Tibial nerve (tissue), 4 donors: ENCODE data around the gene AMOT. TPM values are rescaled to one million over a fixed set of nuclear protein-coding genes. Genes with fewer than 3 reads are reported as not detected.

Experiments used
- DNase-seq, 2 donors: peaks; one replicate each; pipeline ENCODE4 v3.0.0-alpha.2; 2019; ENCODE audit warnings: low spot score in 2 of 2
- H3K27ac ChIP-seq, 4 donors: fragments of 200-600 bp; sonication (generic) in 3 of 4; one replicate each; pipeline ENCODE4 v1.5.1; 2017 to 2019; ENCODE audit warnings: mild to moderate bottlenecking in 1 of 4
- H3K27me3 ChIP-seq, 2 donors: fragments of 200-600 bp; sonication (generic) in 1 of 2; one replicate each; pipeline versions ENCODE4 v1.5.1 to v1.6.0; 2017 to 2019
- H3K36me3 ChIP-seq, 3 donors: fragments of 200-600 bp; sonication (generic); one replicate each; pipeline ENCODE4 v1.5.1; 2018 to 2019
- H3K4me1 ChIP-seq, 4 donors: fragments of 200-600 bp; sonication (generic) in 3 of 4; one replicate each; pipeline ENCODE4 v1.5.1; 2017 to 2019
- H3K4me3 ChIP-seq, 4 donors: fragments of 200-600 bp; sonication (generic) in 3 of 4; one replicate each; pipeline ENCODE4 v1.5.1; 2017 to 2019; ENCODE audit warnings: mild to moderate bottlenecking in 1 of 4, moderate library complexity in 1 of 4
- H3K9me3 ChIP-seq, 4 donors: fragments of 200-600 bp; sonication (generic) in 3 of 4; one replicate each; pipeline ENCODE4 v1.5.1; 2017 to 2019
- EP300 ChIP-seq, 2 donors: sonication (generic); formaldehyde crosslinking; IDR thresholded peaks; one replicate each; pipeline ENCODE4 v1.6.1; 2017; ENCODE audit warnings: antibody characterized with exemption in 2 of 2, mild to moderate bottlenecking in 1 of 2
- POLR2A ChIP-seq, 2 donors: fragments of 450-650 bp; IDR thresholded peaks; one replicate each; pipeline ENCODE4 v1.6.1; 2017; ENCODE audit warnings: antibody characterized with exemption in 2 of 2, mild to moderate bottlenecking in 2 of 2, moderate library complexity in 2 of 2
- WGBS, 2 donors: methylation state at CpG; one replicate each; pipeline ENCODE4 v1.1.5; 2018; 5-methylcytosine and 5-hydroxymethylcytosine counted together
- total RNA-seq, 4 donors: library from RNA; depleted of rRNA; stranded (reverse); fragments of >200 nt; gene quantifications; one replicate each; pipeline ENCODE4 v1.1.0, GENCODE V29; 2016
- TF ChIP-seq, protein P1 (sequence below), 5 experiments: fragments of 200-600 bp in 3 of 5; fragments of 450-650 bp in 2 of 5; sonication (generic) in 3 of 5; IDR thresholded peaks; one replicate each; pipeline ENCODE4 v1.5.1; 2016 to 2019; ENCODE audit warnings: antibody characterized with exemption in 5 of 5, mild to moderate bottlenecking in 3 of 5, moderate library complexity in 2 of 5

Gene AMOT
- total RNA-seq, 4 donors from 2014 or later, result 22.0 to 41.2 (median 23.0) TPM

DNA sequence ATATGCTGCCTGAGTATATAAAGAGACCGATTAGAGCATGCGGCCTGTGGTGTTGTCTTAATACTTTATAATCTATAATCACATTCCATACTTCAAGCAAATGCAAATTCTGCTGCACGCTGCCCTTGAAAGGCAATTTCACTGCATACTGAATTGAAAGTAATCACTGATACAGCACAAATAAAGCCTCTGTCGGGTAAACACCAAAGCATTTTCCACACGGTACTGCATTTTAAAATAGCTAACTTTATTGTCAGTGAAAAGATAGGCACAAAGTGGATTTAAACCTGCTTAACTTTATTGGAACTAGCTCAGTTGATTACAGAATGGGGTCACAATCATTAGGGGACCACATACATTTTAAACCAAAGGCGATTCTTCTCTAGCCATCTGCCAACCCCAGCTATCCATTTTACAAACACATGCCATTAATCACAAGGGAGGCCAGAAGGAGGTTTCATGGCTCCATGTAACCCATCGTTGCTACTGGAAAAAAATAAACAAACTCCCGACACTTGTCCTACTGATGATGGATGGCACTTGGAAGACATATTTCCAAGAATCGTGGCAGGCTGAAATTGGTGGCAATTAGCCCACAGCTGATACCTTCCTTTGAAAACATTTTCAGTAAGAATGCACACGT is 65.9 kb downstream of the AMOT start:
- Histone ChIP-seq H3K9me3 (no peaks in the 10 kb centered on the region), H3K27me3 (peaks cover 0 to 12% of the 10 kb centered on the region in 2 donors), H3K4me3 (no peak overlapping the region), H3K36me3 (peaks cover 0 to 24% (median 0%) of the 10 kb centered on the region in 3 donors), H3K4me1 (no peaks in the 10 kb centered on the region), H3K27ac (no peak overlapping the region)
- TF ChIP-seq, protein P1, sequence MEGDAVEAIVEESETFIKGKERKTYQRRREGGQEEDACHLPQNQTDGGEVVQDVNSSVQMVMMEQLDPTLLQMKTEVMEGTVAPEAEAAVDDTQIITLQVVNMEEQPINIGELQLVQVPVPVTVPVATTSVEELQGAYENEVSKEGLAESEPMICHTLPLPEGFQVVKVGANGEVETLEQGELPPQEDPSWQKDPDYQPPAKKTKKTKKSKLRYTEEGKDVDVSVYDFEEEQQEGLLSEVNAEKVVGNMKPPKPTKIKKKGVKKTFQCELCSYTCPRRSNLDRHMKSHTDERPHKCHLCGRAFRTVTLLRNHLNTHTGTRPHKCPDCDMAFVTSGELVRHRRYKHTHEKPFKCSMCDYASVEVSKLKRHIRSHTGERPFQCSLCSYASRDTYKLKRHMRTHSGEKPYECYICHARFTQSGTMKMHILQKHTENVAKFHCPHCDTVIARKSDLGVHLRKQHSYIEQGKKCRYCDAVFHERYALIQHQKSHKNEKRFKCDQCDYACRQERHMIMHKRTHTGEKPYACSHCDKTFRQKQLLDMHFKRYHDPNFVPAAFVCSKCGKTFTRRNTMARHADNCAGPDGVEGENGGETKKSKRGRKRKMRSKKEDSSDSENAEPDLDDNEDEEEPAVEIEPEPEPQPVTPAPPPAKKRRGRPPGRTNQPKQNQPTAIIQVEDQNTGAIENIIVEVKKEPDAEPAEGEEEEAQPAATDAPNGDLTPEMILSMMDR (IDR thresholded peaks at IDR 0.05), result no peak
- TF ChIP-seq EP300 (IDR thresholded peaks at IDR 0.05) (no peak), POLR2A (IDR thresholded peaks at IDR 0.05) (no peak)
- WGBS, 2 donors, result 77 to 88% methylated on average over 8 to 10 of the region's 10 CpGs
- no peak for DNase-seq

DNA sequence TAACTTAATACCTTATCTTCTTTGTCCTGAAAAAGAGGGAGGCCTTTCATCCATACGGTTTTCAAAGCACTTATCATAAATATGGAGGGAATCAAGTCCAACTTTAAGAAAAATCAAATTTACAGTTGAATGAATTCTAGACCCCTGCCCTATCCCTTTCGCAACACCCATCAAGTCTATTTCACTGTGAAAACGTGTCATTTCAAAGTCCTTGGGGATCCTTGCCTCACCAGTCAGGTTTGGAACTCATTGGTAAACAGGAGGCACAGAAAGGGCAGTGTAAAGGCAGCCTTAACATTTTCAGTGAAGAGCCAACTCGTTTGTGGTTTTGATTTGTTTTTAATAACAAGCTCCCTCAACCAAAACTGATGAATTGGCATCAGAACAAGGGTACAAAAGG is 66.5 kb downstream of the AMOT start:
- Histone ChIP-seq H3K4me3 (no peak overlapping the region), H3K27me3 (peaks cover 0 to 12% of the 10 kb centered on the region in 2 donors), H3K4me1 (no peaks in the 10 kb centered on the region), H3K9me3 (no peaks in the 10 kb centered on the region), H3K36me3 (peaks cover 0 to 18% (median 0%) of the 10 kb centered on the region in 3 donors), H3K27ac (no peak overlapping the region)
- no peak for DNase-seq
- WGBS, 2 donors, result 59 to 86% methylated on average over 4 of the region's 4 CpGs
- TF ChIP-seq EP300 (IDR thresholded peaks at IDR 0.05), result no peak
- TF ChIP-seq POLR2A (IDR thresholded peaks at IDR 0.05), result no peak
- TF ChIP-seq, protein P1 (IDR thresholded peaks at IDR 0.05), result no peak

DNA sequence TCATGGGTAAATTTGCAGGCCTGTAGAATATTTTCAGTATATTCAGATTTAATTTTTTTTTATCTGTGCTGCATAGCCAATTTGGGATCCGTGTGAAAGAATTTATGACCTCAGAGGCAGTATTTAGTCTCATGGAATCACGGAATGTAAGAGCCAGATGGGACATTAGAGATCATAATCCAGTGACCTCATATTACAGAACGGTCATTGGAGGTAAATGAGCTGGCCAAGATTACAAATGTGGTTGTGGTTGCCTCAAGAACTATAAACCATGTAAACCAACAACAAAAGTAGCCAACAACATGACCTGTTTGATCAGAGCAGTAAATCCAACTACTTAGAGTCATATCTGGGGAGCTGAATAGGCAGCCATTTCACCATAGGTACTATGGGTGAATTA is 71.6 kb downstream of the AMOT start:
- no peak for DNase-seq

DNA sequence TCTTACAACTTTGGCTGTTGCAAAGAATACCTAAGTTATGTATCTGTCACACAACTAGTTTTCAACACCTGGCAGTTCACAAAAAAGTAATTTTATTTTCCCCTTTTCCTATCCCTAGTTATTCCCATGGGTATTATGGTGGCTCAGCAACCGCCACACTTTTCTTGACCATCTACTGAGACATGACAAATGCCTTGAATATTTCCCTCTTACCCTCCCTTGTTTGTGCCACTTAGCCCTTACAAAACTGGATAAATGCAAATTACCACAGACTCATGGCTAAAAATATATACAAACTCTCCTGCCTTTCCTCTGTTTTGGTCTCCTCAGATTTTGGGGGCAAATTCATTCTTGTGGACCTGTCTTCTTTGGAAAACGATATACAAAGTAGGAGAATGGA is 72.1 kb downstream of the AMOT start:
- Histone ChIP-seq H3K4me3 (no peak overlapping the region), H3K27me3 (no peaks in the 10 kb centered on the region), H3K27ac (no peak overlapping the region), H3K9me3 (no peaks in the 10 kb centered on the region), H3K36me3 (no peaks in the 10 kb centered on the region), H3K4me1 (no peaks in the 10 kb centered on the region)
- DNase-seq, result no peak
- TF ChIP-seq EP300 (IDR thresholded peaks at IDR 0.05), result no peak
- no peak for TF ChIP-seq POLR2A (IDR thresholded peaks at IDR 0.05)
- TF ChIP-seq, protein P1 (IDR thresholded peaks at IDR 0.05), result no peak
- WGBS, 2 donors, result 63 to 97% methylated on average over 2 of the region's 2 CpGs

More for the DNA sequence above, 71.6 kb downstream of the AMOT start:
- H3K27me3 ChIP-seq, result no peaks in the 10 kb centered on the region
- H3K27ac ChIP-seq, result no peak overlapping the region
- 49 to 62% methylated on average over 3 of the region's 3 CpGs for WGBS, 2 donors
- H3K4me1 ChIP-seq, result no peaks in the 10 kb centered on the region
- TF ChIP-seq EP300 (IDR thresholded peaks at IDR 0.05) (no peak), POLR2A (IDR thresholded peaks at IDR 0.05) (no peak)
- TF ChIP-seq, protein P1 (IDR thresholded peaks at IDR 0.05), result no peak
- H3K9me3 ChIP-seq, result no peaks in the 10 kb centered on the region
- H3K36me3 ChIP-seq, result no peaks in the 10 kb centered on the region
- H3K4me3 ChIP-seq, result no peak overlapping the region

DNA sequence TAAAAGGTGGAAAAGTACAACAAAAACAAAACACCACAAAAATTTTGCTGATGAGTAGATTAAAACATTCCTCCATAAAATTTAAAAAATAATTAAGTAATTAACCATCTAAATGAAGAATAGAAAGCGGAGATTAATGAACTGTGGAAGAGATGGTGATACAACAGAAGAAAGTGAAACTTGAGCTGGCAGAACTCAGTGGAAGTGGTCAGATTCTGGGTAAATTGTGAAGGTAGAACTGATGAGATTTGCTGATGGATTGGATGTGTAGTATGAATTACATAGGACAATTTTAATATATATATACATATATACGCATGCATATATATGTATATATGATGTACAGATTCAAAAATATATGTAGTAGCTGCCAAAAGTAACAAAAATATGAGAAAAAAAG is 73.9 kb downstream of the AMOT start:
- H3K36me3 ChIP-seq, result no peaks in the 10 kb centered on the region
- peaks cover 0 to 9% of the 10 kb centered on the region in 2 donors for H3K27me3 ChIP-seq
- DNase-seq, result no peak
- H3K4me3 ChIP-seq, result no peak overlapping the region
- H3K27ac ChIP-seq, result no peak overlapping the region
- H3K9me3 ChIP-seq, result no peaks in the 10 kb centered on the region
- TF ChIP-seq, protein P1 (IDR thresholded peaks at IDR 0.05), result no peak
- no peak for TF ChIP-seq POLR2A (IDR thresholded peaks at IDR 0.05)
- TF ChIP-seq EP300 (IDR thresholded peaks at IDR 0.05), result no peak
- WGBS, 2 donors, result 87 to 100% methylated on average over 2 of the region's 2 CpGs
- H3K4me1 ChIP-seq, result no peaks in the 10 kb centered on the region
